ENCODE data around the gene FBLN5.

- TF ChIP-seq CTCF (IDR thresholded peaks at IDR 0.05) (no peak), POLR2A (IDR thresholded peaks at IDR 0.05) (no peak)
Observed at GRCh38 chr14:91935586-91935985, 11.9 kb downstream of the FBLN5 start.
